ENCODE data around the gene FAM234B. TPM values are rescaled to one million over a fixed set of nuclear protein-coding genes. Genes with fewer than 3 reads are reported as not detected.

FAM234B gene
- total RNA-seq, 1 experiment from 2014 or later: 3.3 TPM

GRCh38 chr12:13027508-13027907 lies 16.7 kb upstream of the FAM234B start:
- no peak overlapping the region for H3K4me3 ChIP-seq (ENCODE audit: low read length)
- H4K20me1 ChIP-seq (ENCODE audit: low read length): no peaks in the 10 kb centered on the region
- no peak for ATAC-seq
- BruUV-seq (replicated peaks): no TSS peak
- H3F3A ChIP-seq (ENCODE audit: low read length, unreplicated experiment): no peaks in the 10 kb centered on the region
- H2AFZ ChIP-seq (ENCODE audit: low read length): no peak overlapping the region
- no peaks in the 10 kb centered on the region for H3K4me1 ChIP-seq (ENCODE audit: insufficient read depth, low read length)
- no peaks in the 10 kb centered on the region for H3K36me3 ChIP-seq (ENCODE audit: low read depth, low read length)
- H3K9ac ChIP-seq (ENCODE audit: low read length): no peak overlapping the region
- no peaks in the 10 kb centered on the region for H3K79me2 ChIP-seq (ENCODE audit: low read length)
- no peak overlapping the region for H3K27ac ChIP-seq (ENCODE audit: low read length)
- ChIA-PET CTCF (no interaction called here), POLR2A (ENCODE audit: unreplicated experiment) (no interaction called here)
- no peak for DNase-seq
- H3K4me2 ChIP-seq (ENCODE audit: low read length): no peak overlapping the region
- no peak for TF ChIP-seq EZH2phosphoT487 (IDR thresholded peaks at IDR 0.05; ENCODE audit: borderline replicate concordance, low read length)
- no peak for TF ChIP-seq EZH2 (IDR thresholded peaks at IDR 0.05; ENCODE audit: low read length, unreplicated experiment)
- TF ChIP-seq CTCF (conservative IDR thresholded peaks at IDR 0.05; ENCODE audit: low read depth, low read length): no peak
- no peaks in the 10 kb centered on the region for H3K27me3 ChIP-seq (ENCODE audit: low read length)
- intact Hi-C loops (cut with micrococcal nuclease): no loop called here
- no peaks in the 10 kb centered on the region for H3K9me2 ChIP-seq (replicated peaks; ENCODE audit: low read length)
- no peaks in the 10 kb centered on the region for H3K9me3 ChIP-seq (ENCODE audit: low read length)

GRCh38 chr12:13028825-13029570 lies 15.2 kb upstream of the FAM234B start:
- intact Hi-C loops (cut with micrococcal nuclease): no loop called here
- no peaks in the 10 kb centered on the region for H3K27me3 ChIP-seq (ENCODE audit: low read length)
- H3K9me2 ChIP-seq (replicated peaks; ENCODE audit: low read length): no peaks in the 10 kb centered on the region
- POLR2A ChIA-PET (ENCODE audit: unreplicated experiment): no interaction called here
- H3K9ac ChIP-seq (ENCODE audit: low read length): no peak overlapping the region
- H3K79me2 ChIP-seq (ENCODE audit: low read length): no peaks in the 10 kb centered on the region
- no peaks in the 10 kb centered on the region for H3F3A ChIP-seq (ENCODE audit: low read length, unreplicated experiment)
- H3K4me2 ChIP-seq (ENCODE audit: low read length): no peak overlapping the region
- TF ChIP-seq CTCF (conservative IDR thresholded peaks at IDR 0.05; ENCODE audit: low read depth, low read length) (no peak), EZH2phosphoT487 (IDR thresholded peaks at IDR 0.05; ENCODE audit: borderline replicate concordance, low read length) (no peak), EZH2 (IDR thresholded peaks at IDR 0.05; ENCODE audit: low read length, unreplicated experiment) (no peak)
- no peaks in the 10 kb centered on the region for H3K36me3 ChIP-seq (ENCODE audit: low read depth, low read length)
- H2AFZ ChIP-seq (ENCODE audit: low read length): no peak overlapping the region
- DNase-seq (no peak), ATAC-seq (no peak)
- CTCF ChIA-PET: no interaction called here
- H3K4me3 ChIP-seq (ENCODE audit: low read length): no peak overlapping the region
- H3K4me1 ChIP-seq (ENCODE audit: insufficient read depth, low read length): no peaks in the 10 kb centered on the region
- no peaks in the 10 kb centered on the region for H3K9me3 ChIP-seq (ENCODE audit: low read length)
- BruUV-seq (replicated peaks): no TSS peak
- no peak overlapping the region for H3K27ac ChIP-seq (ENCODE audit: low read length)
- no peaks in the 10 kb centered on the region for H4K20me1 ChIP-seq (ENCODE audit: low read length)

- no peak for DNase-seq
- no peak for ATAC-seq
- Histone ChIP-seq H3K79me2 (ENCODE audit: low read length) (no peaks in the 10 kb centered on the region), H3K27me3 (ENCODE audit: low read length) (no peaks in the 10 kb centered on the region), H3K27ac (ENCODE audit: low read length) (no peak overlapping the region), H3F3A (ENCODE audit: low read length, unreplicated experiment) (no peaks in the 10 kb centered on the region), H3K4me3 (ENCODE audit: low read length) (no peak overlapping the region), H3K36me3 (ENCODE audit: low read depth, low read length) (no peaks in the 10 kb centered on the region), H3K4me2 (ENCODE audit: low read length) (no peak overlapping the region), H3K9ac (ENCODE audit: low read length) (no peak overlapping the region), H3K4me1 (ENCODE audit: insufficient read depth, low read length) (no peaks in the 10 kb centered on the region), H4K20me1 (ENCODE audit: low read length) (no peaks in the 10 kb centered on the region), H3K9me2 (replicated peaks; ENCODE audit: low read length) (no peaks in the 10 kb centered on the region), H3K9me3 (ENCODE audit: low read length) (no peaks in the 10 kb centered on the region), H2AFZ (ENCODE audit: low read length) (no peak overlapping the region)
- intact Hi-C loops (cut with micrococcal nuclease): no loop called here
- no TSS peak for BruUV-seq (replicated peaks)
- ChIA-PET POLR2A (ENCODE audit: unreplicated experiment) (no interaction called here), CTCF (no interaction called here)
- TF ChIP-seq EZH2 (IDR thresholded peaks at IDR 0.05; ENCODE audit: low read length, unreplicated experiment): no peak
- TF ChIP-seq CTCF (conservative IDR thresholded peaks at IDR 0.05; ENCODE audit: low read depth, low read length): no peak
- TF ChIP-seq EZH2phosphoT487 (IDR thresholded peaks at IDR 0.05; ENCODE audit: borderline replicate concordance, low read length): no peak
Observed at GRCh38 chr12:13030541-13031291, 13.5 kb upstream of the FAM234B start.

All from PC-3 (cell line).